Activated gamma-delta T cell treated with Interleukin-2 at 50 U/mL for 16 hours (primary cell): Measurements from ENCODE around the gene ULK3.

Experiments used
- DNase-seq: peaks from one replicate; pipeline ENCODE4 v3.0.0-alpha.2; 2020

The ULK3 gene

GRCh38 chr15:74798388-74799254 lies 44.3 kb downstream of the ULK3 start:
- no peak for DNase-seq

GRCh38 chr15:74795966-74796625 lies 46.9 kb downstream of the ULK3 start:
- DNase-seq = no peak

- DNase-seq = no peak
These were observed 48.0 kb downstream of the ULK3 start for GRCh38 chr15:74794970-74795349.

GRCh38 chr15:74794248-74794969 lies 48.5 kb downstream of the ULK3 start:
- DNase-seq = no peak

- peak; percentile 76 for DNase-seq
These were observed 49.6 kb downstream of the ULK3 start for GRCh38 chr15:74793135-74794028.

- no peak for DNase-seq
These were observed 50.5 kb downstream of the ULK3 start for GRCh38 chr15:74792227-74793016.

- no peak for DNase-seq
These were observed 51.3 kb downstream of the ULK3 start for GRCh38 chr15:74791667-74792066.

GRCh38 chr15:74791007-74791406 lies 51.9 kb downstream of the ULK3 start:
- no peak for DNase-seq

- DNase-seq = peak; percentile 40
These were observed 52.7 kb downstream of the ULK3 start for GRCh38 chr15:74790080-74790916.

GRCh38 chr15:74789741-74790079 lies 53.2 kb downstream of the ULK3 start:
- no peak for DNase-seq

- DNase-seq = no peak
These were observed 53.8 kb downstream of the ULK3 start for GRCh38 chr15:74789171-74789631.

- DNase-seq = peak; percentile 59
These were observed 54.2 kb downstream of the ULK3 start for GRCh38 chr15:74788683-74789151.

GRCh38 chr15:74788042-74788682 lies 54.8 kb downstream of the ULK3 start:
- DNase-seq = no peak

- peak; percentile 92 for DNase-seq
These were observed 55.5 kb downstream of the ULK3 start for GRCh38 chr15:74787251-74788041.

GRCh38 chr15:74786551-74787165 lies 56.3 kb downstream of the ULK3 start:
- no peak for DNase-seq
